Mesothelial cell of epicardium (in vitro differentiated cells): ENCODE data around the gene MYB. TPM values are rescaled to one million over a fixed set of nuclear protein-coding genes. Genes with fewer than 3 reads are reported as not detected.

Source experiments
- DNase-seq, 2 experiments: peaks; one replicate each; pipeline ENCODE4 v3.0.0; 2021; ENCODE audit warnings: low spot score in 2 of 2; ENCODE audit not compliant: unreplicated experiment in 2 of 2
- H3K27ac Mint-ChIP-seq: 2 replicates; pipeline ENCODE4 v1.8.0; 2021; ENCODE audit warnings: mixed read lengths
- H3K27me3 Mint-ChIP-seq: 2 replicates; pipeline ENCODE4 v1.8.0; 2021; ENCODE audit warnings: low read depth, mixed read lengths
- H3K36me3 Mint-ChIP-seq: 2 replicates; pipeline ENCODE4 v1.8.0; 2021; ENCODE audit warnings: mixed read lengths
- H3K4me1 Mint-ChIP-seq: 2 replicates; pipeline ENCODE4 v1.8.0; 2021; ENCODE audit warnings: mixed read lengths
- H3K4me3 Mint-ChIP-seq: 2 replicates; pipeline ENCODE4 v1.8.0; 2021; ENCODE audit warnings: mild to moderate bottlenecking, moderate library complexity, mixed read lengths
- H3K9me3 Mint-ChIP-seq: 2 replicates; pipeline ENCODE4 v1.8.0; 2021; ENCODE audit warnings: mixed read lengths
- CTCF ChIP-seq: fragments of 200-600 bp; sonication (generic); IDR thresholded peaks from one replicate; pipeline ENCODE4 v1.5.0; 2021; ENCODE audit warnings: antibody characterized with exemption; ENCODE audit not compliant: unreplicated experiment
- total RNA-seq: library from RNA; stranded (reverse); gene quantifications from 3 replicates; pipeline ENCODE4 v1.2.1, GENCODE V29; 2021

The MYB gene
- total RNA-seq, 1 donor from 2014 or later, result 1.6 TPM

- no peak for DNase-seq
- no peaks in the 10 kb centered on the region for H3K36me3 Mint-ChIP-seq
- no peak for TF ChIP-seq CTCF
- peaks cover 24% of the 10 kb centered on the region for H3K27me3 Mint-ChIP-seq
- no peak overlapping the region for H3K4me3 Mint-ChIP-seq
- H3K27ac Mint-ChIP-seq, result no peak overlapping the region
- peaks cover 12% of the 10 kb centered on the region for H3K9me3 Mint-ChIP-seq
- H3K4me1 Mint-ChIP-seq, result no peaks in the 10 kb centered on the region
These were observed 7.7 kb upstream of the MYB start for GRCh38 chr6:135173242-135173988.

GRCh38 chr6:135173989-135174484 lies 7.1 kb upstream of the MYB start:
- Mint-ChIP-seq H3K4me3 (no peak overlapping the region), H3K9me3 (peaks cover 12% of the 10 kb centered on the region), H3K36me3 (no peaks in the 10 kb centered on the region), H3K27ac (no peak overlapping the region), H3K4me1 (no peaks in the 10 kb centered on the region), H3K27me3 (peaks cover 29% of the 10 kb centered on the region)
- no peak for DNase-seq
- no peak for TF ChIP-seq CTCF

- peaks cover 22% of the 10 kb centered on the region for H3K27me3 Mint-ChIP-seq
- no peak for DNase-seq
- TF ChIP-seq CTCF, result no peak
- peaks cover 4% of the 10 kb centered on the region for H3K4me1 Mint-ChIP-seq
- H3K27ac Mint-ChIP-seq, result no peak overlapping the region
- H3K4me3 Mint-ChIP-seq, result no peak overlapping the region
- H3K9me3 Mint-ChIP-seq, result peaks cover 9% of the 10 kb centered on the region
- H3K36me3 Mint-ChIP-seq, result no peaks in the 10 kb centered on the region
These were observed 5.0 kb upstream of the MYB start for GRCh38 chr6:135176058-135176457.

GRCh38 chr6:135176464-135176863 lies 4.6 kb upstream of the MYB start:
- no peaks in the 10 kb centered on the region for H3K36me3 Mint-ChIP-seq
- peaks cover 4% of the 10 kb centered on the region for H3K4me1 Mint-ChIP-seq
- H3K4me3 Mint-ChIP-seq, result no peak overlapping the region

GRCh38 chr6:135179372-135179771 lies 1.7 kb upstream of the MYB start:
- Mint-ChIP-seq H3K4me3 (no peak overlapping the region), H3K27me3 (peaks cover 46% of the 10 kb centered on the region), H3K27ac (no peak overlapping the region), H3K9me3 (peaks cover 9% of the 10 kb centered on the region), H3K36me3 (no peaks in the 10 kb centered on the region), H3K4me1 (peaks cover 26% of the 10 kb centered on the region)
- no peak for DNase-seq
- TF ChIP-seq CTCF, result no peak

More at GRCh38 chr6:135176464-135176863, 4.6 kb upstream of the MYB start:
- Mint-ChIP-seq H3K27me3 (peaks cover 22% of the 10 kb centered on the region), H3K27ac (no peak overlapping the region), H3K9me3 (peaks cover 9% of the 10 kb centered on the region)
- TF ChIP-seq CTCF, result no peak
- DNase-seq, result no peak
